GM23338 (cell line): ENCODE measurements around the gene FREY1. TPM values are rescaled to one million over a fixed set of nuclear protein-coding genes. Genes with fewer than 3 reads are reported as not detected.

ENCODE experiments used
- ATAC-seq: fragments of 200-7000 bp; cut with Tn5 transposase; 3 replicates; pipeline ENCODE4 v1.9.1; 2020
- DNase-seq: peaks from one replicate; pipeline ENCODE4 v3.0.0-alpha.2; 2015; ENCODE audit warnings: low spot score
- H2AFZ ChIP-seq: fragments of 200-600 bp; sonication (generic); 2 replicates; pipeline ENCODE4 v1.8.0; 2016; ENCODE audit warnings: antibody characterized with exemption, mild to moderate bottlenecking, moderate library complexity
- H3F3A ChIP-seq: fragments of 200-600 bp; sonication (generic); replicated peaks from 2 replicates; pipeline ENCODE4 v1.8.0; 2017; ENCODE audit warnings: antibody characterized with exemption, mixed run types, low read depth
- H3K27ac ChIP-seq: fragments of 200-600 bp; sonication (generic); 2 replicates; pipeline ENCODE4 v1.6.1; 2016; ENCODE audit warnings: low read depth
- H3K27me3 ChIP-seq: fragments of 200-600 bp; sonication (generic); 2 replicates; pipeline ENCODE4 v1.8.0; 2016; ENCODE audit warnings: mild to moderate bottlenecking, mixed run types, moderate library complexity; ENCODE audit not compliant: insufficient read depth
- H3K36me3 ChIP-seq: fragments of 200-600 bp; sonication (generic); 2 replicates; pipeline ENCODE4 v1.8.0; 2016; ENCODE audit warnings: mild to moderate bottlenecking; ENCODE audit not compliant: insufficient read depth
- H3K4me1 ChIP-seq: fragments of 200-600 bp; sonication (generic); 2 replicates; pipeline ENCODE4 v1.8.0; 2016; ENCODE audit warnings: mild to moderate bottlenecking, moderate library complexity; ENCODE audit not compliant: insufficient read depth
- H3K4me2 ChIP-seq: fragments of 200-600 bp; sonication (generic); 2 replicates; pipeline ENCODE4 v1.7.1; 2017; ENCODE audit warnings: mixed run types
- H3K4me3 ChIP-seq: fragments of 200-600 bp; sonication (generic); 2 replicates; pipeline ENCODE4 v1.6.1; 2016; ENCODE audit warnings: mixed run types
- H3K79me2 ChIP-seq: fragments of 200-600 bp; sonication (generic); replicated peaks from 2 replicates; pipeline ENCODE4 v1.8.0; 2017; ENCODE audit warnings: mild to moderate bottlenecking; ENCODE audit not compliant: insufficient read depth
- H3K9me2 ChIP-seq: fragments of 200-600 bp; sonication (generic); 2 replicates; pipeline ENCODE4 v1.8.0; 2017; ENCODE audit not compliant: insufficient read depth
- H4K20me1 ChIP-seq: fragments of 200-600 bp; sonication (generic); replicated peaks from 2 replicates; pipeline ENCODE4 v1.8.0; 2017; ENCODE audit warnings: mild to moderate bottlenecking; ENCODE audit not compliant: insufficient read depth
- H3K27ac Mint-ChIP-seq: 2 replicates; pipeline ENCODE4 v1.8.0; 2020; ENCODE audit warnings: inconsistent platforms, mild to moderate bottlenecking, moderate library complexity, mixed read lengths
- H3K27me3 Mint-ChIP-seq: 3 replicates; pipeline ENCODE4 v1.8.0; 2022; ENCODE audit warnings: low read depth, mild to moderate bottlenecking, moderate library complexity, mixed read lengths, inconsistent platforms; ENCODE audit not compliant: insufficient read depth, poor library complexity
- H3K36me3 Mint-ChIP-seq: 3 replicates; pipeline ENCODE4 v1.8.0; 2021; ENCODE audit warnings: low read depth, mild to moderate bottlenecking, inconsistent platforms, moderate library complexity, mixed read lengths
- H3K4me1 Mint-ChIP-seq: 3 replicates; pipeline ENCODE4 v1.8.0; 2020; ENCODE audit warnings: mild to moderate bottlenecking, inconsistent platforms, mixed read lengths
- H3K4me3 Mint-ChIP-seq: 3 replicates; pipeline ENCODE4 v1.8.0; 2021; ENCODE audit warnings: moderate library complexity, mild to moderate bottlenecking, inconsistent platforms, mixed read lengths
- H3K9me3 Mint-ChIP-seq: 3 replicates; pipeline ENCODE4 v1.8.0; 2020; ENCODE audit warnings: moderate library complexity, mild to moderate bottlenecking, inconsistent platforms, mixed read lengths
- CREB1 ChIP-seq: fragments of 250-450 bp; sonication (Bioruptor Pico); IDR thresholded peaks from 2 replicates; pipeline ENCODE4 v1.5.0; 2020; ENCODE audit warnings: low read depth, mild to moderate bottlenecking, moderate library complexity
- EZH2 ChIP-seq: fragments of 200-600 bp; sonication (generic); IDR thresholded peaks from one replicate; pipeline ENCODE4 v1.8.0; 2017; ENCODE audit warnings: antibody characterized with exemption, mild to moderate bottlenecking, low read depth; ENCODE audit not compliant: unreplicated experiment
- EZH2phosphoT487 ChIP-seq: fragments of 200-600 bp; sonication (generic); IDR thresholded peaks from one replicate; pipeline ENCODE4 v1.8.1; 2018; ENCODE audit warnings: antibody characterized with exemption; ENCODE audit not compliant: unreplicated experiment
- JUNB ChIP-seq: IDR thresholded peaks from one replicate; pipeline ENCODE4 v1.6.1; 2016; ENCODE audit warnings: antibody characterized with exemption; ENCODE audit not compliant: unreplicated experiment
- NANOG ChIP-seq: IDR thresholded peaks from 2 replicates; pipeline ENCODE4 v1.6.1; 2016; ENCODE audit warnings: antibody characterized with exemption, borderline replicate concordance
- POLR2AphosphoS5 ChIP-seq: IDR thresholded peaks from 2 replicates; pipeline ENCODE4 v1.6.1; 2016; ENCODE audit warnings: antibody characterized with exemption, low read depth
- STAT1 ChIP-seq: IDR thresholded peaks from one replicate; pipeline ENCODE4 v1.6.1; 2016; ENCODE audit warnings: antibody characterized with exemption; ENCODE audit not compliant: unreplicated experiment
- ZNF114 ChIP-seq: fragments of 250-450 bp; sonication (Bioruptor Pico); IDR thresholded peaks from 2 replicates; pipeline ENCODE4 v1.5.0; 2020; ENCODE audit warnings: mild to moderate bottlenecking, moderate library complexity
- ZNF331 ChIP-seq: fragments of 250-450 bp; sonication (Bioruptor Pico); IDR thresholded peaks from 2 replicates; pipeline ENCODE4 v1.5.0; 2020; ENCODE audit warnings: low read depth, mild to moderate bottlenecking, moderate library complexity
- ZNF462 ChIP-seq: fragments of 250-450 bp; sonication (Bioruptor Pico); IDR thresholded peaks from 2 replicates; pipeline ENCODE4 v1.5.0; 2020; ENCODE audit warnings: mild to moderate bottlenecking, moderate library complexity
- polyA plus RNA-seq: library from polyadenylated mRNA; unstranded; fragments of >200 nt; fragmentation: Nextera tagmentation; extraction: Ambion mirVana; gene quantifications from 2 replicates; pipeline ENCODE4 v1.2.1, GENCODE V29; 2016
- total RNA-seq: library from RNA; depleted of rRNA; stranded (reverse); fragments of >200 nt; shearing (Covaris generic); gene quantifications from 2 replicates; pipeline ENCODE4 v1.2.3, GENCODE V29; 2014
- TF ChIP-seq, protein P1 (sequence below), 2 experiments: fragments of 200-600 bp in 1 of 2; sonication (generic) in 1 of 2; conservative IDR thresholded peaks; 2 replicates each; pipeline versions ENCODE4 v1.5.1 to v1.6.1; 2016 to 2017; ENCODE audit warnings: antibody characterized with exemption in 2 of 2, low read depth in 2 of 2, mild to moderate bottlenecking in 2 of 2, moderate library complexity in 1 of 2
- TF ChIP-seq, protein P2 (sequence below): IDR thresholded peaks from 2 replicates; pipeline ENCODE4 v1.6.1; 2016; ENCODE audit warnings: antibody characterized with exemption
- TF ChIP-seq, protein P3 (sequence below): IDR thresholded peaks from one replicate; pipeline ENCODE4 v1.6.1; 2018; ENCODE audit warnings: antibody characterized with exemption; ENCODE audit not compliant: unreplicated experiment

FREY1 gene
- total and polyA plus RNA-seq, 2 experiments from 2014 or later = 1.1 TPM; not detected in 1

DNA sequence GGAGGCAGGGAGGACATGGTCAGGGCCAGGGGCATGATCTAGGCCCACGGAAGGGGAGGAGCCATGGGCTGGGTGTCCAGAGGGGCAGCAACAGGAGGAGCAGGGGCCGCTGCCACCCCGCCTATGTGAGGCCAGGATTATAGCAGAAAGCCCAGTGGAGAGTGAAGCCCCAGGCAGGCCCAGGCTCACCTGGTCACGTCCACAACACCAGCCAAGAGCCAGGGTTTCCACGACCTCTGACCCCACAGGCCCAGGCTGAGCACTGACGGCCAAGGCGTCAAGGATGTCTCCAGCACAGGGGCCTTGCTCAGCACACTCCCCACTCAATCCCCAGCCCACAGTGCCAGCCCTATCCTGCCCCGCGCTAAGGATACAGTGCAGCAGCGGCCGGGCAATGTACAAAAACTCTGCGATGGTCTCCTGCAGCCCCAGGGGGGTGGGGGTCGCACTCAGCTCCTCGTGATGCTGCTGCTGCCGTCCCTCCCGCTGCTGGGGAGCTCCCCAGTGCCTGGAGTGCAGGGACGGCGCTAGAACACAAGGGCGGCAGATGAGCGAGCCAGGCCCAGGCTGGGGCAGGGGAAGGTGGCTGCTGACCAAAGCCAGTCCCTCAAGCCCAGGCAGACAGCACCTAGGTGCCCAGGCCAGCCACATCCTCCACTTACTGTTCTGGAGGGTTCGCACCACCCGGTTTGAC is 7.0 kb upstream of the FREY1 start:
- no peaks in the 10 kb centered on the region for H3K9me3 Mint-ChIP-seq
- no peaks in the 10 kb centered on the region for H3K9me2 ChIP-seq
- H3F3A ChIP-seq = peaks cover 12% of the 10 kb centered on the region
- H2AFZ ChIP-seq = no peak overlapping the region
- peaks cover 8% of the 10 kb centered on the region for H4K20me1 ChIP-seq
- H3K27ac ChIP-seq = no peak overlapping the region
- H3K27me3 Mint-ChIP-seq = peaks cover 15% of the 10 kb centered on the region
- H3K36me3 Mint-ChIP-seq = peaks cover 8% of the 10 kb centered on the region; the same call in 1 of the 3 replicates
- no peaks in the 10 kb centered on the region for H3K36me3 ChIP-seq
- H3K4me3 ChIP-seq = no peak overlapping the region
- H3K4me1 Mint-ChIP-seq = peaks cover 5% of the 10 kb centered on the region; the same call in 2 of the 3 replicates
- no peak for ATAC-seq
- DNase-seq = no peak
- no peak overlapping the region for H3K4me3 Mint-ChIP-seq
- no peak overlapping the region for H3K4me2 ChIP-seq
- no peak overlapping the region for H3K27ac Mint-ChIP-seq
- H3K27me3 ChIP-seq = no peaks in the 10 kb centered on the region
- peaks cover 8% of the 10 kb centered on the region for H3K79me2 ChIP-seq
- H3K4me1 ChIP-seq = peaks cover 9% of the 10 kb centered on the region
- TF ChIP-seq NANOG (no peak), CREB1 (CRISPR knock-in tag) (no peak), POLR2AphosphoS5 (no peak), ZNF462 (CRISPR knock-in tag) (no peak), EZH2phosphoT487 (no peak), ZNF114 (CRISPR knock-in tag) (no peak), JUNB (no peak), EZH2 (no peak), STAT1 (no peak), ZNF331 (CRISPR knock-in tag) (no peak)
- TF ChIP-seq, protein P1, sequence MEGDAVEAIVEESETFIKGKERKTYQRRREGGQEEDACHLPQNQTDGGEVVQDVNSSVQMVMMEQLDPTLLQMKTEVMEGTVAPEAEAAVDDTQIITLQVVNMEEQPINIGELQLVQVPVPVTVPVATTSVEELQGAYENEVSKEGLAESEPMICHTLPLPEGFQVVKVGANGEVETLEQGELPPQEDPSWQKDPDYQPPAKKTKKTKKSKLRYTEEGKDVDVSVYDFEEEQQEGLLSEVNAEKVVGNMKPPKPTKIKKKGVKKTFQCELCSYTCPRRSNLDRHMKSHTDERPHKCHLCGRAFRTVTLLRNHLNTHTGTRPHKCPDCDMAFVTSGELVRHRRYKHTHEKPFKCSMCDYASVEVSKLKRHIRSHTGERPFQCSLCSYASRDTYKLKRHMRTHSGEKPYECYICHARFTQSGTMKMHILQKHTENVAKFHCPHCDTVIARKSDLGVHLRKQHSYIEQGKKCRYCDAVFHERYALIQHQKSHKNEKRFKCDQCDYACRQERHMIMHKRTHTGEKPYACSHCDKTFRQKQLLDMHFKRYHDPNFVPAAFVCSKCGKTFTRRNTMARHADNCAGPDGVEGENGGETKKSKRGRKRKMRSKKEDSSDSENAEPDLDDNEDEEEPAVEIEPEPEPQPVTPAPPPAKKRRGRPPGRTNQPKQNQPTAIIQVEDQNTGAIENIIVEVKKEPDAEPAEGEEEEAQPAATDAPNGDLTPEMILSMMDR (conservative IDR thresholded peaks at IDR 0.05; ENCODE audit: low read depth in 2 of 2) = no peak
- TF ChIP-seq, protein P2, sequence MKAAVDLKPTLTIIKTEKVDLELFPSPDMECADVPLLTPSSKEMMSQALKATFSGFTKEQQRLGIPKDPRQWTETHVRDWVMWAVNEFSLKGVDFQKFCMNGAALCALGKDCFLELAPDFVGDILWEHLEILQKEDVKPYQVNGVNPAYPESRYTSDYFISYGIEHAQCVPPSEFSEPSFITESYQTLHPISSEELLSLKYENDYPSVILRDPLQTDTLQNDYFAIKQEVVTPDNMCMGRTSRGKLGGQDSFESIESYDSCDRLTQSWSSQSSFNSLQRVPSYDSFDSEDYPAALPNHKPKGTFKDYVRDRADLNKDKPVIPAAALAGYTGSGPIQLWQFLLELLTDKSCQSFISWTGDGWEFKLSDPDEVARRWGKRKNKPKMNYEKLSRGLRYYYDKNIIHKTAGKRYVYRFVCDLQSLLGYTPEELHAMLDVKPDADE = no peak
- TF ChIP-seq, protein P3, sequence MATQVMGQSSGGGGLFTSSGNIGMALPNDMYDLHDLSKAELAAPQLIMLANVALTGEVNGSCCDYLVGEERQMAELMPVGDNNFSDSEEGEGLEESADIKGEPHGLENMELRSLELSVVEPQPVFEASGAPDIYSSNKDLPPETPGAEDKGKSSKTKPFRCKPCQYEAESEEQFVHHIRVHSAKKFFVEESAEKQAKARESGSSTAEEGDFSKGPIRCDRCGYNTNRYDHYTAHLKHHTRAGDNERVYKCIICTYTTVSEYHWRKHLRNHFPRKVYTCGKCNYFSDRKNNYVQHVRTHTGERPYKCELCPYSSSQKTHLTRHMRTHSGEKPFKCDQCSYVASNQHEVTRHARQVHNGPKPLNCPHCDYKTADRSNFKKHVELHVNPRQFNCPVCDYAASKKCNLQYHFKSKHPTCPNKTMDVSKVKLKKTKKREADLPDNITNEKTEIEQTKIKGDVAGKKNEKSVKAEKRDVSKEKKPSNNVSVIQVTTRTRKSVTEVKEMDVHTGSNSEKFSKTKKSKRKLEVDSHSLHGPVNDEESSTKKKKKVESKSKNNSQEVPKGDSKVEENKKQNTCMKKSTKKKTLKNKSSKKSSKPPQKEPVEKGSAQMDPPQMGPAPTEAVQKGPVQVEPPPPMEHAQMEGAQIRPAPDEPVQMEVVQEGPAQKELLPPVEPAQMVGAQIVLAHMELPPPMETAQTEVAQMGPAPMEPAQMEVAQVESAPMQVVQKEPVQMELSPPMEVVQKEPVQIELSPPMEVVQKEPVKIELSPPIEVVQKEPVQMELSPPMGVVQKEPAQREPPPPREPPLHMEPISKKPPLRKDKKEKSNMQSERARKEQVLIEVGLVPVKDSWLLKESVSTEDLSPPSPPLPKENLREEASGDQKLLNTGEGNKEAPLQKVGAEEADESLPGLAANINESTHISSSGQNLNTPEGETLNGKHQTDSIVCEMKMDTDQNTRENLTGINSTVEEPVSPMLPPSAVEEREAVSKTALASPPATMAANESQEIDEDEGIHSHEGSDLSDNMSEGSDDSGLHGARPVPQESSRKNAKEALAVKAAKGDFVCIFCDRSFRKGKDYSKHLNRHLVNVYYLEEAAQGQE = no peak
